ENCODE measurements around the gene TNN.

Gene TNN

GRCh38 chr1:175176246-175176645 is 108.6 kb downstream of the TNN start:
- no peak for DNase-seq (ENCODE audit: low read depth in 2 of 2)

GRCh38 chr1:175178056-175178455 is 110.4 kb downstream of the TNN start:
- DNase-seq (ENCODE audit: low read depth in 2 of 2), result no peak

GRCh38 chr1:175178456-175178855 is 110.8 kb downstream of the TNN start:
- no peak for DNase-seq (ENCODE audit: low read depth in 2 of 2)

- no peak for DNase-seq (ENCODE audit: low read depth in 2 of 2)
These were observed 112.4 kb downstream of the TNN start for GRCh38 chr1:175179837-175180590.

GRCh38 chr1:175182201-175182746 is 114.6 kb downstream of the TNN start:
- DNase-seq (ENCODE audit: low read depth in 2 of 2), result no peak

GRCh38 chr1:175183586-175183985 is 116.0 kb downstream of the TNN start:
- no peak for DNase-seq (ENCODE audit: low read depth in 2 of 2)

- no peak for DNase-seq (ENCODE audit: low read depth in 2 of 2)
These were observed 118.3 kb downstream of the TNN start for GRCh38 chr1:175185903-175186302.

- no peak for DNase-seq (ENCODE audit: low read depth in 2 of 2)
These were observed 119.0 kb downstream of the TNN start for GRCh38 chr1:175186433-175187160.

GRCh38 chr1:175188936-175189335 is 121.3 kb downstream of the TNN start:
- peak in 1 of 2 donors; percentile 43 for DNase-seq (ENCODE audit: low read depth in 2 of 2)

- DNase-seq (ENCODE audit: low read depth in 2 of 2), result no peak
These were observed 124.0 kb downstream of the TNN start for GRCh38 chr1:175191659-175192058.

- DNase-seq (ENCODE audit: low read depth in 2 of 2), result peak in 1 of 2 donors; percentile 34
These were observed 124.5 kb downstream of the TNN start for GRCh38 chr1:175192111-175192629.

- DNase-seq (ENCODE audit: low read depth in 2 of 2), result peak; percentile 48 to 72
These were observed 125.2 kb downstream of the TNN start, which contains the start of gene KIAA0040 for GRCh38 chr1:175192630-175193526. KIAA0040 (minus strand) TSS chr1:175192776; CDS start chr1:175161013, 31,763 bp downstream.

GRCh38 chr1:175193527-175193910 is 125.9 kb downstream of the TNN start:
- DNase-seq (ENCODE audit: low read depth in 2 of 2), result no peak

GRCh38 chr1:175195281-175195680 is 127.6 kb downstream of the TNN start:
- DNase-seq (ENCODE audit: low read depth in 2 of 2), result no peak

GRCh38 chr1:175195798-175196197 is 128.2 kb downstream of the TNN start:
- DNase-seq (ENCODE audit: low read depth in 2 of 2), result no peak

GRCh38 chr1:175197531-175197930 is 129.9 kb downstream of the TNN start:
- DNase-seq (ENCODE audit: low read depth in 2 of 2), result no peak

Data from stimulated activated CD4-positive, alpha-beta T cell treated with anti-CD3 and anti-CD28 coated beads, Interleukin-4, amount 100 ng/mL, for 48 hours (primary cell).